SK-MEL-5 (cell line): ENCODE results near the gene ZNF256. TPM values are rescaled to one million over a fixed set of nuclear protein-coding genes. Genes with fewer than 3 reads are reported as not detected.
"Not testable (repeated sequence)": the region's sequence is repeated elsewhere in the genome, so short reads cannot be mapped to it uniquely, and the experiment has no call there.

Experiments used
- DNase-seq: peaks from one replicate; pipeline ENCODE4 v3.0.0-alpha.2; 2016; ENCODE audit warnings: low read depth, low spot score
- in situ Hi-C: cut with HindIII; loops from 2 replicates; pipeline ENCODE4 v1.10.0; 2016; ENCODE audit warnings: low sequenced_read_pairs, high pct_unique_total_duplicates, low pct_unique_long_range_greater_than_20kb
- polyA plus RNA-seq, 2 experiments: library from polyadenylated mRNA; depleted of rRNA; stranded (reverse); fragments of >200 nt; gene quantifications; 2 replicates each; pipeline ENCODE4 v1.2.3, GENCODE V29; 2015
- total RNA-seq: library from RNA; depleted of rRNA; stranded (reverse); fragments of >200 nt; shearing (Covaris generic); gene quantifications from 2 replicates; pipeline ENCODE4 v1.2.3, GENCODE V29; 2014; rRNA removed

The ZNF256 gene
- total RNA-seq, result 3.6 and 4.2 TPM in 2 replicates
- 2.8 and 3.5 TPM in 2 replicates for polyA plus RNA-seq (2015; cell fraction: cytosol; rRNA removed)
- 10.4 and 12.7 TPM in 2 replicates for polyA plus RNA-seq (2015; cell fraction: nucleus; rRNA removed)

DNA sequence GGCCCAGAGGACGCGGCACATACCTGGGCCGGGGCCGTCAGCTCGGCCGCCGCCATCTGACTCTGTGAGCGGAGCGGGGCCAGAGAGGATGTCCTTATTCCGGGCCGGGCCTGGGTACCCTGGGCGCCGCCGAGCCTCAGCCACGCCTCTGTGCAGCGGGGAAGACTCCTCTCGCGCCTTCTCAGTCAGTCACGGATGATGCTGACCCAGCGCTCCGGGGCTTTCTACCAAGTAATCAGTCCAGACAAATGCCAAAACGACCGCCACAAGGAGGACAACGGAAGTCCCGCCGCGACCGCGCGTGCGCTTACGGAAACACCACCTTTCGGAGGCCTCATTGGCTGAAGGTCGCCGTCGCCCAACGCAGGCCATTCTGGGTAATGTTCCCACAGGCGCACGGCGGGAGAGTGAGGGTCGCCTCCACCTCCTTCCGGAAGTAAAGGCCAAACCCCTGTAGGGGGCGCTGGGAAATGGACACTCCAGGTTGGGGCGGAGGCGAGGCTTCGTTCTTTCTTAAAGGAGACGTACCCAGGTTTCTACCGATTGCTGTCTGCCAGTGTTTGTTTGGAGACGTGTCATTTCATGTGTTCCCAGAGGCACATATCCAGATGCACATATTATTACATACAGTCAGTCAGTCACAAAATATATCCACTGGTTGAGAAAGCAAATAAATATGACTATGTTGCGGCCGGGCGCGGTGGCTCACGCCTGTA, at the start of gene ZNF256:
TSS of gene ZNF256 (minus strand) at position 288 of the 716 bp plus-strand sequence. CDS start at position 56, 232 bp downstream.
- DNase-seq, result peak; percentile 93
- in situ Hi-C loops, result no loop called here

DNA sequence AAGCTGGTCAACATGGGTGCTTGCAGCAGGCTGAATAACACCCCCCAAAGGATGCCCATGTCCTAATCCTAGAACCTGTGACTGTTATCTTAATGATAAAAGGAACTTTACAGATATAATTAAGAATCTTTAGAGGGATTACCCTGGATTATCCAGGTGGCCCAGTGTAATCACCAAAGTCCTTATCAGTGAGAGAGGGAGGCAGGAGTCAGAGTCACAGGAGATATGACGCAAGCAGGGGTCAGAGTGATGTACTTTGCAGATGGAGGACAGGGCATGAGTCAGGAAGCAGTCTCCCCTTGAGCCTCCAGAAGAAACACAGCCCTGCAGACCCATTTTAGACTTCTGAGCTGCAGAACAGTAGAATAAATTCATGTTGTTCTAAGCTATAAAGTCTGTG, 45.3 kb upstream of the ZNF256 start:
- in situ Hi-C loops, result no loop called here
- no peak for DNase-seq

DNA sequence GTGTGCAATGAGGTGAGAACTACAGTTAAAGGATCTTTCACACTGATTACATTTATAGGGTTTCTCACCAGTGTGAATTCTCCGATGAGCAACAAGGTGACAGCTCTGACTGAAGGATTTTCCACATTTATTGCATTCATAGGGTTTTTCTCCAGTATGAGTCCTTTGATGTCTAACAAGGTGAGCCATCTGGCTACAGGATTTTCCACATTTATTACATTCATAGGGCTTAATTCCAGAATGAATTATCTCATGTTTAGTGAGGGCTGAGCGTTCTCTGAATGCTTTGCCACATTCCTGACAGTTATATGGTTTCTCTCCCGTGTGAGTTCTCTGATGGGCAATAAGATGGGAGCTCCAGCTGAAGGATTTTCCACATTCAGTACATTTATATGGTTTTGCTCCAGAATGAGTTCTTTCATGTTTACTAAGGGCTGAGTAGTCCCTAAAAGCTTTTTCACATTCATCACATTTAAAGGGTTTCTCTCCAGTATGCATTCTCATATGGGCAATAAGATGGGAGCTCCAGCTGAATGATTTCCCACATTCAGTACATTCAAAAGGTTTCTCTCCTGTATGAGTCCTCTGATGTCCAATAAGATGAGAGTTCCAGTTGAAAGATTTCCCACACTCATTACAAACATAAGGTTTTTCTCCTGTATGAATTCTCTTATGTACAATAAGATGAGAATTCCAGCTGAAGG, 31.2 kb upstream of the ZNF256 start:
- DNase-seq, result no peak

DNA sequence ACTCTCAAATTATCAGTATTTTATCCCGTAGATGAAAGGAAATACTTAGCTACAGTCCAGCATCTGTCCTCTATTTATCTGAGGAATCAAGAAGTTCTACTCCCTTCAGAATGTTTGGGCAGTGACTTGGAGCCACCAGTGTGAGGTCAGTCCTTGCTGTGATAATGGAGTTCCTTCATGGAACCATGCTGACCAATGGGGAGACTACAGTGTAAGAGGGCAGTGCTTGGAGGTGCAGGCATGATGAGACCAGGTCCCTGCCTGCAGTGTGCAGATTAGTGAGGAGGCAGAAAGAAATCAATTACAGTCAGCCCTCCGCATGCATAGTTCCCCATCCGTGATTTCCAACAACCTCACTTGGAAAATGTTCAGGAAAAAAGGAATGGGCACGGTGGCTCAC, 26.9 kb upstream of the ZNF256 start, which contains the start of gene C19orf18:
TSS of gene C19orf18 (minus strand) at position 101 of the 400 bp plus-strand sequence. CDS start 102 bp downstream, outside the sequence.
- DNase-seq, result no peak
- in situ Hi-C loops, result no loop called here

More for the DNA sequence above, 31.2 kb upstream of the ZNF256 start:
- in situ Hi-C loops, result no loop called here

DNA sequence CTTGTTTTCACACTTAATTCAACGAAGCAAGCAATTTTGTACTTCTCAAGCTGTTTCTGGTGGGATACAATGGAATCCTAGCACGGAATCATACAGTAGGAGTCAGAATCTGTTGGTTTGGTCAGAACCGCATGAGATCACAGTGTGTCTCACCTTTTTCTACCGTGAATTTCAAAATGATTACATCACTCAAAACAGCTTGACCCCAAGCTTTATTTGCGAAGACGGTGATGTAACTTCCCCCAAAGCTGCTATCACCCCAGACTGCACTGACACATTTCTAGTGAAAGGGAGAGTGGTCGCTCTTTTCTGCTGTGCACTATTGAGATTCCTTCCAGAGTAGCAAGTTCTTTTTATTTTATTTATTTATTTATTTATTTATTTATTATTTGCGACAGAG, 17.3 kb upstream of the ZNF256 start:
- in situ Hi-C loops, result no loop called here
- DNase-seq, result no peak

DNA sequence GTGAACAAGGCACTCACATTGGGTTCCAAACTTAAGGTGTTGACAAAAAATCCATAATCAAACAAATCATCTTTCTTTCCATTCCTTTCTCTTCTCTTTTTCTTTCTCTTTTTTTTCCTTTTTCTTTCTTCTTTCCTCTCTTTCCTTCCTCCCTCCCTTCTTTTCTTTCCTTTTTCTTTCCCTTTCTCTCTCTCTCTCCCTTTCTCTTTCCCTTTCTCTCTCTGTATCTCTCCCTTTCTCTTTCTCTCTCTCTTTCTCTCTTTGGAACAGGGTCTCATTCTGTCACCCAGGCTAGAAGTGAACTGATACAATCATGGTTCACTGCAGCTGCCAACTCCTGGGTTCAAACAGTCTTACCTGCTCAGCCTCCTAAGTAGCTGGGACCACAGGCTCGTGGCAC, 14.3 kb upstream of the ZNF256 start:
- DNase-seq, result no peak
- in situ Hi-C loops, result no loop called here

DNA sequence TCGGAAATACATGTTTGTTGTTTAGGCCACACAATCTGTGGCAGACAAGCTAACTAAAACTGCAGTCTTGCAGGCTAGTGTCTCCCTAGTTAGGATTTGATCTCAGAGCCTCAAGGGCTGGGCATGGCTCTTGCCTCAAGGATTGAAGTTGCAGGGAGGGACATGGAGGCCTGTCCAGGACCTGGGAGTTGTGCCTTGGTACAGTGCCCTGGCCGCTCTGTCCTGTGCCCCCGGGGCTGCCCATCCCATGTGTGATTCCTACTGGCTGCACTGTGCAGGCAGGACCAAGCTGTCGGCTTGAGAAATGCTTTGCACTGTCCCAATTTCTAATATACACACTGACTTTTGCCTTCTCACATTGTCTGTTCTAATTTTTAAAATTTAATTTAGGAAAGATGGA, 7.5 kb upstream of the ZNF256 start:
- in situ Hi-C loops, result no loop called here
- no peak for DNase-seq

DNA sequence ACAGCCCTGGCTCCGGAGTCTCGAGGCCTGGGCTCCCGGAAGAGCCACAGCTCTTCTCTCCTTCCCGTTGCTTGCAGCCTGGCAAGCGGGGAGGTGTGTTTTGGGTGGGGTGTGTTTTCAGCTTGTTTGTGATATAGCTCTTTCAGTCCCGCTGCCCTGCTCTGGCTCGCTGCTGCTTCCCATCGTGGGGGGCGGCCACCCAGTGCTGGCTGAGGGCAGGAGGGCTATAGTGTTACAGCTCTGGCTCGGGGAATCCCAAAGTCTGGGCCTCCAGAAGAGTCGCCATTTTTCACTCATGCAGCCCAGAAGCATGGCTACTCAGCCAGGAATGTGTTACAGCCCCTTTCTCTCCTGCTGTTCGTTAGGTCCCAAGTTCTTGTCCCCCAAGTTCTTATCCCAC, 2.2 kb upstream of the ZNF256 start:
- in situ Hi-C loops, result no loop called here
- DNase-seq, result no peak

DNA sequence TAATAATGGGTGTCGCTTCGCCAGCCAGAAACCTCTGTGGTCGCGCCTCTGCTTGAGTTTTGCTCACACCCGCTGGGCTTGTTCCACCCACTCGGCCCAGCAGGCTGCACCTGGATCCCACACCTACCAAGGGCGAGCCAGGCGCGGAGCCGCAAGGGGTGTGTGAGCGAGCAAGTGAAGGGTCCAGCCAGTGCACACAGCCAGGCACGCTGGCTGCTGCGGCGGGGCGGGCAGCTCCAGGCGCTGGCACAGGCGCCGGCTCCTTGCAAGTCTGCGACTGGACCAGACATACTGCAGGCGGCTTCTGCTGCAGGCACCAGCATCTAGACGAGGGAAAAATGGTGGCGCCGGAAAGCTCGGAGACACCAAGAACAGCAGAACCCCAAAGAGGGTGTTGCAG, 1.8 kb upstream of the ZNF256 start:
- in situ Hi-C loops, result no loop called here
- DNase-seq, result no peak

DNA sequence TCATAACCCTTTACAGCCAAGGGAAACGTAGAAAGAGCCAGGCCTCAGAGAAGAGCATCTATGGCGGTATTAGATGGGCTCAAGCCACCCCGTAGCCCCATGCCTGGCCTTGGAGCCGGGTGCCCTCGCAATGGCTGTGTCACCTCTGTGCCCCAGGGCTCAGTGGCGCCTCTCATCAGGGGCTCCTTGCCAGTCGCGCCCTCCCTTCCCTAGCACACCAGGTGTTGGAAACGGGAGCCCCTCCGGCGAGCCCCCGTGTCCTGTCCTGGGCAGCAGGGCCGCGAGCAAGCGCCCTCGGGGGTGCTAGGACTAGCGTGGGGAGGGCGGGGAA, 453 bp downstream of the ZNF256 start:
- in situ Hi-C loops, result no loop called here
- DNase-seq, result no peak

DNA sequence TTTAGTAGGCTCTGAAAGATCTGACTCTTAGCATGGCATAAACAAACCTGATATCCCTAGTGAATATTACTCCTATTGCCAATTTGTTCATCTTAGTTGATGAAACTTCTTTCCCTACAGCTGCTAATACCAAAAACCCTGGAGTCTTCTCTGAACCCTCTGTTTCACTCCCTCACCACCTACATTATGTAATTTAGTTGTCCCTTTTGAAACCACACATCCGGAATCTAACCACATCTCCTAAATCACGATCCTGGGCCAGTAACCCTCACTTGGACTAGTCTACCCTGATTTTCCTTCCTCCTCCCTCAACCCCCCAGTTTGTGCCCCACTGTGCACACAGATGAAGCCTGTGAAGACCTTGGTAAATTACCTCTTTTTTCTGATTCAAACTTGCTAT, 1.2 kb downstream of the ZNF256 start:
- in situ Hi-C loops, result no loop called here
- no peak for DNase-seq

DNA sequence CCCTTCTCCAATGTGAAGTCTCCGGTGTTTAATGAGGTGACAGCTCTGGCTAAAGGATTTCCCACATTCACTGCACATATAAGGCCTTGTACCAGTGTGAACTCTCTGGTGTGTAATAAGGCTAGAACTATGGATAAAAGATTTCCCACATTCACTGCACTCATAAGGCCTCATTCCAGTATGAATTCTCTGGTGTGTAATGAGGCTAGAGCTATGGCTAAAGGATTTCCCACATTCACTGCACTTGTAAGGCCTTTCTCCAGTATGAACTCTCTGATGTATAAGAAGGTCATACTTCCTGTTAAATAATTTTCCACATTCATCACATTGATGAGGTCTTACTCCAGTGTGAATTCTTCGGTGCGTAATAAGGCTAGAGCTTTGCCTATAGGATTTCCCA, 5.9 kb downstream of the ZNF256 start:
- DNase-seq, result no peak
- in situ Hi-C loops, result no loop called here

DNA sequence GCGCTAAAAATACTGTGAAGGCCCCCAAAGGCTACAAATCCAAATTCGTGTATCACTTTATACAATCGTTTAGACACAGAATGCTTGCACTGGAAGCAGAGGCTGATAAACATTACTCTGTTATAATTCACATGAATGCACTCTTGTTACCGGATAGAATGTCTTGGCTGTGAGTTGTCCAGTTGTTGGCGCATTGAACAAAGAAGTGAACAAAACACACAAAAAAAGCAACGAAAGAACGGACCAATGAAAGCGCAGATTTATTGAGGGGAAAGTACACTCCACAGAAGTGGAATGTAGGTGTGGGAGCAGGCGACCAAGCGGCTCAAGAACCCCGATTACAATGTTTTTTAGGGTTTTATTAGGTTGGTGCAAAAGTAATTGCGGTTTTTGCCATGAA, 11.8 kb downstream of the ZNF256 start:
- DNase-seq, result no peak
- in situ Hi-C loops, result no loop called here

DNA sequence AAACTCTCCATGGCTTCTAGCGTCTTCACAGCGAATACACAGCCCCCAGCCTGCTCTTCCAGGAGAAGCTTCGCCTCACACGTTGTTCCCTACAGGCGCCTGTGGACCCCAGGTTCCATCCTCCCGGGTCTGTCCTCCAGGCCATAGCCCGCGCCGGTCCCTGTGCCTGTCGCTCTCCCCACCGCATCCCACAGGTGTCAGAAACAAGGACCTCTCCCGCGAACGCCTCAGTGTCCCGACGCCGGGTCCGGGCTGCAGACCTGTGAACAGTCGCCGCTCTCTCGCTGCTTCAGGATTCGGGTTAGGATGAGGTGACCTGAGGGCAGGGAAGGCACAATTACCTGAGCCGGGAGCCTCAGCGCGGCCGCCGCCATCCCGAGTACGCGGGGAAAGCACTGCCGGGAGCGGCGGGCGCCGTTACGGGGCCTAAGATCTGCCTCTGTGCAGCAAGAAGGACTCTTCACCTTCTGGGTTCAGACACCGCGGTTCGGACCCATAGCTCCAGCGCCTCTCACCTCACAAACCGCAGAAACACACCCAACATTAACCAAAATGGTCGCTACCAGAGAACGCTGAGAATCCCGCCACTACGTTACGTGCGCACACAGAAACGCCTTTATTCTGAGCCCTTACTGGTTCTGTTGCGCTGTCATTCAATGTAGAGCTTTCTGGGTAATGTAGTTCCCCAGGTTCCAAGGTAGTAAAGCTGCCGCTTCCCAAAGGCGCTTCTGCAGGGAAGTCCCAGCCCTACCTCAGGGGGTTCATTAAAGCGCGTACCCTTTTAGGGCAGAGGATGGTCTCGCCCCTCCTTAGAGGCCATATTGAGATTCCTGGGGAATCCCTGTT, 12.5 kb downstream of the ZNF256 start, which contains the start of gene ZNF418:
TSS of gene ZNF418 (minus strand) at position 583 of the 846 bp plus-strand sequence. CDS start 1,580 bp downstream, outside the sequence.
- in situ Hi-C loops, result no loop called here
- DNase-seq, result peak; percentile 60

DNA sequence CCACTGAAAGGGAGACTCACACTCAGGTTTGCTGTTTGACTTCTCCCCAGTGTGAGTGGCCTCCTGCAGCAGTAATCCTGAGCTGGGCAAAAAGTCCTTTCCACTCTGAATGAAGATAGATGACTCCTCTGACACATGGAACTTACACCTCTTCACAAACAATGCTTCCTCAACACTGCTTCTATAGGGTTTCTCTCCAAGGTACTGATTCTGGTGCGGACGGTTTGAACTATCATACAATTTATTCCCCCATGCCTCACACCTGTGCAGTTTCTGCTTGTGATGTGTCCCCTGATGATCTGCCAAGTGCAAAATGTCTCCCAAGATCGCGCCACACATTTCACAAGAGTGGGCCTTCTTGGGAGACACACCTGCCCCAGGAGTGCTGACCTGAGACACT, 19.9 kb downstream of the ZNF256 start:
- no peak for DNase-seq
- in situ Hi-C loops, result no loop called here

DNA sequence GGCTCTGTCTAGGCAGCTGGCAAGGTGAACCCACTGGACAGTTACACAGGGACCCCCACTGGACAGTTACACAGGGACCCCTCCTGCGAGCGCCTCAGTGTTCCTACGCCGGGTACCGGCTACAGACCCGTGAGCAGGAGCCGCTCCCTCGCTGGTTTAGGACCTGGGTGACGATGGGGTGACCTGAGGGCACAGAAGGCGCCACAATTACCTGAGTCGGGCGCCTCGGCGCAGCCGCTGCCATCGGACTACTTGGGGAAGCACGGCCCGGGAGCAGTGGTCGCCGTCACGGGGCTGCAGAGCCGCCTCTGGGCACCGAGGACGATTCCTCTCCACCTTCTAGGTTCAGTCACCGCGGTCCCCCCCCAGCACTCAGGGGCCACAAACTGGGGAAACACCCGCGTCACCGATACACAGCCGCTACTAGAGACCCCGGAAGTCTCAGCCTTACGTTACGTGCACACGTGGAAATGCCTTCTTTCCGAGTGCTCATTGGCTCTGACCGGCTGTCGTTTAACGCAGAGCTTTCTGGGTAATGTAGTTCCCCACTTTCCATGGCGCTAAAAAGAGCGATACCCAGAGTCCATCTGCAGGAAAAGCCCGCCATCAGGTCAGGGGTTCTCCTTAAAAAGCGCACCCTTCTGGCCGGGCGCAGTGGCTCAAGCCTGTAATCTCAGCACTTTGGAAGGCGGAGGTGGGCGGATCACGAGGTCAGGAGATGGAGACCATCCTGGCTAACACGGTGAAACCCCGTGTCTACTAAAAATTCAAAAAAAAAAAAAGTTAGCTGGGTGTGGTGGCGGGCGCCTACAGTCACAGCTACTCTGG, 31.1 kb downstream of the ZNF256 start, which contains the start of gene ZNF417:
TSS of gene ZNF417 (minus strand) at position 425 of the 828 bp plus-strand sequence. CDS start at position 244, 181 bp downstream.
- in situ Hi-C loops, result not testable (repeated sequence)
- DNase-seq, result peak; percentile 96

DNA sequence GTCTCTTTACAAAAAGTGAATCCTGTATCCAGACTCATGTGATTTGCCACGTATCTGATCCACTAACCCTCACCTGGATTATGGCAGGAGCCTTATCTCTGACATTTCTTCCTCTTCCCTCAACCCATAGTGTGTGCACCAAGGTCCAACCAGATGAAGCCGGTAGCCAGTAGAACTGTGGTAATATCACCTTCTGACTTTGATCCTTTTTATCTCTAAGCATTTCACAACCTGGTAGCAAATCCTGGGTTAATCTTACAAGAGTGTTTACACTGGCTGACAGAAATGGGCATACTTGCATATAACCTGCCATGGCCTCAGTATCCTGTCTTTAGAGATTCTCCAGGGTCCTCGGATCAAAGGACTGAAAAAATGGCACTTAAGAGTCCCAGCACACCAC, 33.0 kb downstream of the ZNF256 start:
- no peak for DNase-seq
- in situ Hi-C loops, result no loop called here
